HEK293T (cell line): Measurements from ENCODE around the gene OR5M8.

Experiments used
- ARNT ChIP-seq: fragments of 450-650 bp; IDR thresholded peaks from 2 replicates; pipeline ENCODE4 v1.6.1; 2017; ENCODE audit warnings: mild to moderate bottlenecking
- ELF4 ChIP-seq: fragments of 450-650 bp; IDR thresholded peaks from 2 replicates; pipeline ENCODE4 v1.6.1; 2017; ENCODE audit warnings: antibody characterized with exemption
- FOXK2 ChIP-seq: fragments of 450-650 bp; IDR thresholded peaks from 2 replicates; pipeline ENCODE4 v1.6.1; 2016; ENCODE audit warnings: mild to moderate bottlenecking
- FOXM1 ChIP-seq: fragments of 450-650 bp; IDR thresholded peaks from 2 replicates; pipeline ENCODE4 v1.6.1; 2017; ENCODE audit warnings: mild to moderate bottlenecking, borderline replicate concordance
- HDGF ChIP-seq: fragments of 450-650 bp; IDR thresholded peaks from 2 replicates; pipeline ENCODE4 v1.6.1; 2017; ENCODE audit warnings: antibody characterized with exemption, borderline replicate concordance
- L3MBTL2 ChIP-seq: fragments of 450-650 bp; conservative IDR thresholded peaks from 2 replicates; pipeline ENCODE4 v1.6.1; 2016; ENCODE audit warnings: mild to moderate bottlenecking
- LEF1 ChIP-seq: fragments of 450-650 bp; IDR thresholded peaks from 2 replicates; pipeline ENCODE4 v1.6.1; 2017; ENCODE audit warnings: mild to moderate bottlenecking, borderline replicate concordance
- NFRKB ChIP-seq: fragments of 450-650 bp; IDR thresholded peaks from 2 replicates; pipeline ENCODE4 v1.6.1; 2016; ENCODE audit warnings: mild to moderate bottlenecking, moderate library complexity
- PKNOX1 ChIP-seq: fragments of 450-650 bp; IDR thresholded peaks from 2 replicates; pipeline ENCODE4 v1.6.1; 2016
- SP1 ChIP-seq: fragments of 450-650 bp; IDR thresholded peaks from 2 replicates; pipeline ENCODE4 v1.6.1; 2017
- SUZ12 ChIP-seq: fragments of 450-650 bp; IDR thresholded peaks from 2 replicates; pipeline ENCODE4 v1.6.1; 2016; ENCODE audit warnings: mild to moderate bottlenecking
- ZNF384 ChIP-seq: fragments of 450-650 bp; IDR thresholded peaks from 2 replicates; pipeline ENCODE4 v1.6.1; 2016

- TF ChIP-seq FOXK2, result no peak
- TF ChIP-seq HDGF, result no peak
- no peak for TF ChIP-seq FOXM1
- TF ChIP-seq PKNOX1, result no peak
- no peak for TF ChIP-seq ELF4
- TF ChIP-seq SP1, result no peak
- TF ChIP-seq SUZ12, result no peak
- no peak for TF ChIP-seq LEF1
- TF ChIP-seq L3MBTL2, result no peak
- TF ChIP-seq NFRKB, result no peak
- no peak for TF ChIP-seq ZNF384
- TF ChIP-seq ARNT, result no peak
Measured at GRCh38 chr11:56457076-56457475, 34.1 kb downstream of the OR5M8 start.
